K562 (cell line): ENCODE measurements around the gene FCHO1. TPM values are rescaled to one million over a fixed set of nuclear protein-coding genes. Genes with fewer than 3 reads are reported as not detected.

Source experiments
- ATAC-seq: fragments of 200-7000 bp; cut with Tn5 transposase; 3 replicates; pipeline ENCODE4 v1.9.1; 2020; ENCODE audit warnings: moderate library complexity
- BruUV-seq: library from RNA; stranded (reverse); fragments of 400-500 nt; replicated peaks from 2 replicates; lab custom pipeline; 2021; lab: Mats Ljungman, UMichigan
- CTCF ChIA-PET: fragments of 300-600 bp; formaldehyde crosslinking; extraction: SDS; loops from one replicate; lab custom pipeline; 2021; ENCODE audit warnings: low intra/inter-chr PET ratio; lab: Yijun Ruan, JAX
- POLR2A ChIA-PET: fragments of 300-600, 350-650 bp; sonication (Branson Sonifier 250); formaldehyde crosslinking; extraction: SDS; loops from one replicate; lab custom pipeline; 2021; ENCODE audit warnings: antibody characterized with exemption, inconsistent platforms; lab: Yijun Ruan, JAX
- DNase-seq, 4 experiments: peaks; one replicate each; pipeline versions ENCODE4 v3.0.0 to v3.0.0-alpha.2; 2011 to 2018; ENCODE audit warnings: low spot score in 3 of 4, mixed read lengths in 3 of 4; ENCODE audit errors: extremely low read depth in 1 of 4
- FAIRE-seq: peaks from 2 replicates; lab custom pipeline; 2011; peaks lifted over from hg19 to GRCh38; lab: Jason Lieb, UNC
- H2AFZ ChIP-seq: 2 replicates; pipeline ENCODE4 v1.6.0; 2011; ENCODE audit warnings: low read depth, low read length, control low read depth, inconsistent platforms
- H3K27ac ChIP-seq: fragments of 200-600 bp; 3 replicates; pipeline ENCODE4 v1.8.0; 2011; ENCODE audit warnings: low read depth, mild to moderate bottlenecking, control low read depth, inconsistent platforms, low read length, moderate library complexity, mixed read lengths; ENCODE audit errors: extremely low read depth
- H3K27me3 ChIP-seq, 2 experiments: fragments of 300-600 bp in 1 of 2; 2 replicates in 1 of 2; 3 replicates in 1 of 2; pipeline versions ENCODE4 v1.6.0 to v1.8.0; 2011; ENCODE audit warnings: inconsistent platforms in 2 of 2, low read length in 2 of 2, mild to moderate bottlenecking in 1 of 2, mixed read lengths in 1 of 2, moderate library complexity in 1 of 2; ENCODE audit not compliant: control insufficient read depth in 2 of 2, insufficient read depth in 2 of 2
- H3K36me3 ChIP-seq: fragments of 300-600 bp; 3 replicates; pipeline ENCODE4 v1.8.0; 2011; ENCODE audit warnings: mild to moderate bottlenecking, low read length, inconsistent platforms; ENCODE audit not compliant: control insufficient read depth, insufficient read depth
- H3K4me1 ChIP-seq, 2 experiments: fragments of 200-600 bp in 1 of 2; replicated peaks in 1 of 2; 2 replicates in 1 of 2; 3 replicates in 1 of 2; pipeline versions ENCODE4 v1.5.1 to v1.8.0; 2011; ENCODE audit warnings: inconsistent platforms in 2 of 2, low read length in 2 of 2, mild to moderate bottlenecking in 1 of 2, mixed read lengths in 1 of 2, moderate library complexity in 1 of 2; ENCODE audit not compliant: control insufficient read depth in 2 of 2, insufficient read depth in 2 of 2
- H3K4me2 ChIP-seq: 2 replicates; pipeline ENCODE4 v1.6.1; 2011; ENCODE audit warnings: low read length, control low read depth, inconsistent platforms, mixed read lengths; ENCODE audit not compliant: insufficient read depth
- H3K4me3 ChIP-seq: fragments of 200-600 bp; sonication (generic), shearing (Covaris generic); 2 replicates; pipeline ENCODE4 v1.5.1; 2016; ENCODE audit warnings: control low read depth, inconsistent platforms
- H3K79me2 ChIP-seq: fragments of 200-600 bp; 3 replicates; pipeline ENCODE4 v1.8.0; 2011; ENCODE audit warnings: low read length, inconsistent platforms; ENCODE audit not compliant: control insufficient read depth, insufficient read depth
- H3K9ac ChIP-seq, 2 experiments: 2 replicates each; pipeline versions ENCODE4 v1.6.0 to v1.6.1; 2011; ENCODE audit warnings: low read depth in 2 of 2, low read length in 2 of 2, control low read depth in 1 of 2, inconsistent platforms in 1 of 2, mild to moderate bottlenecking in 1 of 2, mixed read lengths in 1 of 2; ENCODE audit not compliant: insufficient read depth in 1 of 2
- H3K9me1 ChIP-seq: one replicate; pipeline ENCODE4 v1.6.0; 2011; ENCODE audit warnings: inconsistent platforms, mild to moderate bottlenecking, low read length, moderate library complexity; ENCODE audit not compliant: control insufficient read depth, insufficient read depth
- H3K9me3 ChIP-seq: replicated peaks from 2 replicates; pipeline ENCODE4 v1.5.1; 2011; ENCODE audit warnings: low read depth, low read length, inconsistent platforms; ENCODE audit not compliant: control insufficient read depth, insufficient read depth
- H4K20me1 ChIP-seq: replicated peaks from 2 replicates; pipeline ENCODE4 v1.6.1; 2011; ENCODE audit warnings: low read length, inconsistent platforms, mixed read lengths; ENCODE audit not compliant: control insufficient read depth, insufficient read depth
- ADNP ChIP-seq: fragments of 200-800 bp; sonication (Bioruptor generic); IDR thresholded peaks from 2 replicates; pipeline ENCODE4 v1.6.1; 2016; ENCODE audit warnings: missing genetic modification characterization, missing compliant biosample characterization
- BCOR ChIP-seq: fragments of 450-650 bp; IDR thresholded peaks from 2 replicates; pipeline ENCODE4 v1.6.1; 2016
- CLOCK ChIP-seq: fragments of 250-450 bp; sonication (Bioruptor Pico); IDR thresholded peaks from 2 replicates; pipeline ENCODE4 v1.4.0; 2020; ENCODE audit warnings: mild to moderate bottlenecking, moderate library complexity, borderline replicate concordance
- GTF2A2 ChIP-seq: IDR thresholded peaks from 2 replicates; pipeline ENCODE4 v1.6.1; 2016; ENCODE audit warnings: mild to moderate bottlenecking, missing genetic modification characterization, missing compliant biosample characterization
- HDAC2 ChIP-seq: fragments of 450-650 bp; IDR thresholded peaks from 2 replicates; pipeline ENCODE4 v1.6.1; 2016; ENCODE audit warnings: mild to moderate bottlenecking
- KDM1A ChIP-seq, 2 experiments: fragments of 450-650 bp; IDR thresholded peaks; 2 replicates each; pipeline ENCODE4 v1.6.1; 2016; ENCODE audit warnings: mild to moderate bottlenecking in 2 of 2
- RBM25 ChIP-seq: fragments of 200-400 bp; formaldehyde crosslinking; IDR thresholded peaks from 2 replicates; pipeline ENCODE4 v1.6.1; 2018; ENCODE audit warnings: low read length, low read depth, moderate library complexity; ENCODE audit not compliant: severe bottlenecking
- SMC3 ChIP-seq: conservative IDR thresholded peaks from 2 replicates; pipeline ENCODE4 v1.6.1; 2011; ENCODE audit warnings: low read depth, low read length, improper control_type of control experiment; ENCODE audit not compliant: insufficient read depth
- SRSF9 ChIP-seq: fragments of 200-400 bp; formaldehyde crosslinking; IDR thresholded peaks from 2 replicates; pipeline ENCODE4 v1.6.1; 2017; ENCODE audit warnings: low read depth, low read length, borderline replicate concordance
- ZBTB26 ChIP-seq: fragments of 450-650 bp; formaldehyde crosslinking; IDR thresholded peaks from 2 replicates; pipeline ENCODE4 v1.4.0; 2022; ENCODE audit warnings: missing genetic modification characterization
- ZFP36 ChIP-seq: fragments of 150-350 bp; IDR thresholded peaks from 2 replicates; pipeline ENCODE4 v1.6.1; 2018; ENCODE audit warnings: low read length, low read depth; ENCODE audit not compliant: partially characterized antibody
- ZNF24 ChIP-seq: fragments of 450-650 bp; IDR thresholded peaks from 2 replicates; pipeline ENCODE4 v1.6.1; 2016
- ZNF263 ChIP-seq: sonication (generic); formaldehyde crosslinking; IDR thresholded peaks from 2 replicates; pipeline ENCODE4 v1.8.0; 2022; ENCODE audit warnings: mild to moderate bottlenecking, missing genetic modification reagents, borderline replicate concordance
- ZNF436 ChIP-seq: fragments of 250-450, 450-650 bp; sonication (Bioruptor Pico); formaldehyde crosslinking; IDR thresholded peaks from 2 replicates; pipeline ENCODE4 v1.7.0; 2020; ENCODE audit warnings: mild to moderate bottlenecking
- WGBS: fragments of 100-300 bp; shearing (Covaris generic); methylation state at CpG from one replicate; pipeline ENCODE4 v1.1.6; 2016; ENCODE audit warnings: low coverage, mixed read lengths; ENCODE audit not compliant: insufficient coverage; ENCODE audit errors: missing lambda C conversion rate; 5-methylcytosine and 5-hydroxymethylcytosine counted together
- in situ Hi-C: fragments of 300-500 bp; cut with MboI; formaldehyde crosslinking; loops from 4 replicates; pipeline ENCODE4 v1.15.0; 2018; ENCODE audit warnings: inconsistent platforms, mixed read lengths
- intact Hi-C: fragments of 100-400 bp; cut with micrococcal nuclease; formaldehyde crosslinking; loops from 2 replicates; pipeline ENCODE4 v1.14.2; 2022
- polyA plus RNA-seq, 8 experiments: library from polyadenylated mRNA; depleted of rRNA in 4 of 8; stranded (reverse) in 5 of 8; unstranded in 3 of 8; fragments of >200 nt; fragmentation: Nextera tagmentation in 2 of 8; fragmentation: Illumina TruSeq in 1 of 8; extraction: Ambion mirVana in 2 of 8; extraction: Trizol in 1 of 8; gene quantifications; 2 replicates each; pipeline versions ENCODE4 v1.2.1 to v1.2.3, GENCODE V29; 2011 to 2014; ENCODE audit warnings: inconsistent platforms in 1 of 8, missing spikeins in 1 of 8
- total RNA-seq, 7 experiments: library from RNA; depleted of rRNA in 6 of 7; stranded (reverse); fragments of >200 nt in 6 of 7; fragmentation: Illumina TruSeq in 2 of 7; extraction: Trizol in 2 of 7; gene quantifications; 2 replicates each; pipeline versions ENCODE4 v1.2.1 to v1.2.3, GENCODE V29; 2011 to 2021; ENCODE audit warnings: low replicate concordance in 1 of 7
- TF ChIP-seq, protein P1 (sequence below): fragments of 450-650 bp; IDR thresholded peaks from 2 replicates; pipeline ENCODE4 v1.6.1; 2016; ENCODE audit warnings: mild to moderate bottlenecking

Gene FCHO1
- total and polyA plus RNA-seq, 9 of the 15 experiments (the other 6 are each of a cell fraction or from before 2014, with no cell fraction given): 0.21 to 58.9 (median 18.3) TPM

DNA sequence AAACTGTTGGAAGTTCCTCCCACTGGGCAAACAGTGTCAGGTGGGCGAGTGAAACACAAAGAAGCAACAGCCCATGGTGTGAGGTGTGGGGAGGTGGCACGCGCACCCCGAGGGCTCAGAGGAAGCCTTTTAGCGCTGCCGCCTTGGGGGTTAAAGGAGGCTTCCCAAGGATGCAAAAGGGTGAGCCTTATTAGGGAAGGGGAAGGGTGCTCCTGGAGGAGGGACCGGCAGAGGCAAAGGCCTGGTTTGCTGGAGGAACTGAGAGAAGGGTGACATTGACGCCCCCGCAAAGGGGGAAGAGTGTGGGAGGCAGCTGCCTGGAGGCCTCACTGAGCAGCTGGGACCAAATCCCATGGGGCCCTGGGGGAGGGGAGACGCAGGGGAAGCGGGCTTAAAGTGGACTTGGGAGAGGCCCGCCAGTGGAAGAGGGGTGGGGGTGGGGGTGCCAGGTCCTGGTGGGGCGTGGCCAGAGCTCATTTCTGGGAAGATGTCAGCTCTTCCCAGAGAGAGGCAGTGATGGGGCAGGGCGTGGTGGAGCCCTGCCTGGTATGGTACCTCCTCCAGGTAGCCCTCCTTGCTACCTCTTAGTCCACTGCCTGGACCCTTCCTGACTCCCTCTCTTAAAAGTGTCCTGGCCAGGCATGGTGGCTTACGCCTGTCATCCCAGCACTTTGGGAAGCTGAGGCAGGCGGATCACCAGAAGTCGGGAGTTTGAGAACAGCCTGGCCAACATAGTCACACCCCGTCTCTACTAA lies 12.0 kb upstream of the FCHO1 start (continued):
- no peak for TF ChIP-seq SMC3
- TF ChIP-seq HDAC2: peak; percentile 20; the same call in 1 of the 2 replicates
- peak; percentile 40 to 60; a peak in 2 of 4 replicates for TF ChIP-seq KDM1A (IDR thresholded peaks at IDR 0.05)
- peak; percentile 93 for TF ChIP-seq ZNF263 (CRISPR knock-in tag)

GRCh38 chr19:17741456-17741855 lies 9.8 kb upstream of the FCHO1 start:
- no peak overlapping the region for H3K27ac ChIP-seq
- H3K79me2 ChIP-seq: no peaks in the 10 kb centered on the region
- WGBS: 55% methylated on average over 2 of the region's 2 CpGs
- POLR2A ChIA-PET: interaction anchor here (0.6 to 1.4 kb wide), 5 partner anchors 9 to 13 kb away, joined by 3 to 9 read pairs (median 3); no protein-coding TSS in a partner anchor
- H4K20me1 ChIP-seq: no peaks in the 10 kb centered on the region
- DNase-seq: no peak
- no peaks in the 10 kb centered on the region for H3K9me3 ChIP-seq
- no peaks in the 10 kb centered on the region for H3K9me1 ChIP-seq
- CTCF ChIA-PET: no interaction called here
- ATAC-seq: no peak
- no peak overlapping the region for H3K4me3 ChIP-seq
- H3K4me1 ChIP-seq: peaks cover 36% of the 10 kb centered on the region in 2 experiments
- H2AFZ ChIP-seq: no peak overlapping the region
- intact Hi-C loops: no loop called here
- H3K4me2 ChIP-seq: no peak overlapping the region
- FAIRE-seq: no peak
- no peak overlapping the region for H3K9ac ChIP-seq
- peaks cover 5% of the 10 kb centered on the region; the same call in 1 of the 3 replicates for H3K36me3 ChIP-seq
- in situ Hi-C loops: no loop called here
- H3K27me3 ChIP-seq: no peaks in the 10 kb centered on the region
- no TSS peak for BruUV-seq
- TF ChIP-seq ZFP36 (peak; percentile 98), ZNF24 (no peak), GTF2A2 (tag) (no peak), SRSF9 (no peak), ADNP (tag) (0 out of 2 replicates have a peak, but pooled peaks have one; percentile 39), CLOCK (CRISPR knock-in tag) (no peak), BCOR (peak; percentile 93), RBM25 (peak; percentile 61), ZBTB26 (CRISPR knock-in tag) (no peak), ZNF436 (peak; percentile 78)
- TF ChIP-seq, protein P1, sequence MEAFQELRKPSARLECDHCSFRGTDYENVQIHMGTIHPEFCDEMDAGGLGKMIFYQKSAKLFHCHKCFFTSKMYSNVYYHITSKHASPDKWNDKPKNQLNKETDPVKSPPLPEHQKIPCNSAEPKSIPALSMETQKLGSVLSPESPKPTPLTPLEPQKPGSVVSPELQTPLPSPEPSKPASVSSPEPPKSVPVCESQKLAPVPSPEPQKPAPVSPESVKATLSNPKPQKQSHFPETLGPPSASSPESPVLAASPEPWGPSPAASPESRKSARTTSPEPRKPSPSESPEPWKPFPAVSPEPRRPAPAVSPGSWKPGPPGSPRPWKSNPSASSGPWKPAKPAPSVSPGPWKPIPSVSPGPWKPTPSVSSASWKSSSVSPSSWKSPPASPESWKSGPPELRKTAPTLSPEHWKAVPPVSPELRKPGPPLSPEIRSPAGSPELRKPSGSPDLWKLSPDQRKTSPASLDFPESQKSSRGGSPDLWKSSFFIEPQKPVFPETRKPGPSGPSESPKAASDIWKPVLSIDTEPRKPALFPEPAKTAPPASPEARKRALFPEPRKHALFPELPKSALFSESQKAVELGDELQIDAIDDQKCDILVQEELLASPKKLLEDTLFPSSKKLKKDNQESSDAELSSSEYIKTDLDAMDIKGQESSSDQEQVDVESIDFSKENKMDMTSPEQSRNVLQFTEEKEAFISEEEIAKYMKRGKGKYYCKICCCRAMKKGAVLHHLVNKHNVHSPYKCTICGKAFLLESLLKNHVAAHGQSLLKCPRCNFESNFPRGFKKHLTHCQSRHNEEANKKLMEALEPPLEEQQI: no peak
